Measurements from ENCODE around the gene CHRNA9. TPM values are rescaled to one million over a fixed set of nuclear protein-coding genes. Genes with fewer than 3 reads are reported as not detected.

CHRNA9 gene
- total RNA-seq, 1 experiment from 2014 or later, result not detected

- ChIA-PET POLR2A (no interaction called here), CTCF (no interaction called here)
- no peak for TF ChIP-seq SIN3A (IDR thresholded peaks at IDR 0.05; ENCODE audit: borderline replicate concordance, insufficient read depth, low read depth, low read length)
- TF ChIP-seq REST (IDR thresholded peaks at IDR 0.05; ENCODE audit: insufficient read depth in 1 of 2, low read depth in 2 of 2, low read length in 1 of 2), result no peak
- no peak for TF ChIP-seq CTCF (IDR thresholded peaks at IDR 0.05)
- TF ChIP-seq TCF7L2 (IDR thresholded peaks at IDR 0.05; ENCODE audit: low read depth, low read length), result no peak
- in situ Hi-C loops (cut with HindIII; ENCODE audit: low pct_unique_long_range_greater_than_20kb, low sequenced_read_pairs), result no loop called here
- Histone ChIP-seq H3K4me1 (ENCODE audit: control insufficient read depth, insufficient read depth, low read length) (no peaks in the 10 kb centered on the region), H3K27me3 (ENCODE audit: control insufficient read depth, insufficient read depth, low read length) (no peaks in the 10 kb centered on the region), H3K9me3 (ENCODE audit: control insufficient read depth, insufficient read depth, low read depth, low read length) (no peaks in the 10 kb centered on the region), H3K36me3 (ENCODE audit: control insufficient read depth, insufficient read depth, low read length) (no peaks in the 10 kb centered on the region), H3K4me3 (ENCODE audit: low read depth in 2 of 2, low read length in 2 of 2) (no peak overlapping the region), H3K27ac (ENCODE audit: low read length) (no peak overlapping the region)
- intact Hi-C loops (cut with micrococcal nuclease; ENCODE audit: unreplicated experiment), result no loop called here
- DNase-seq (ENCODE audit: low read depth, low spot score) (no peak), ATAC-seq (no peak)
- no TSS peak for BruUV-seq (replicated peaks)
Measured at GRCh38 chr4:40347472-40347871, 12.3 kb downstream of the CHRNA9 start.

- TF ChIP-seq SIN3A (IDR thresholded peaks at IDR 0.05; ENCODE audit: borderline replicate concordance, insufficient read depth, low read depth, low read length), result no peak
- TF ChIP-seq POLR2AphosphoS5 (IDR thresholded peaks at IDR 0.05; ENCODE audit: low read depth, low read length), result no peak
- TF ChIP-seq REST (IDR thresholded peaks at IDR 0.05; ENCODE audit: insufficient read depth in 1 of 2, low read depth in 2 of 2, low read length in 1 of 2), result no peak
- no peak for TF ChIP-seq TCF7L2 (IDR thresholded peaks at IDR 0.05; ENCODE audit: low read depth, low read length)
- TF ChIP-seq CTCF (IDR thresholded peaks at IDR 0.05), result no peak
- H3K9me3 ChIP-seq (ENCODE audit: control insufficient read depth, insufficient read depth, low read depth, low read length), result no peaks in the 10 kb centered on the region
- CTCF ChIA-PET, result no interaction called here
- POLR2A ChIA-PET, result no interaction called here
- H3K36me3 ChIP-seq (ENCODE audit: control insufficient read depth, insufficient read depth, low read length), result no peaks in the 10 kb centered on the region
- in situ Hi-C loops (cut with HindIII; ENCODE audit: low pct_unique_long_range_greater_than_20kb, low sequenced_read_pairs), result no loop called here
- no peak for DNase-seq (ENCODE audit: low read depth, low spot score)
- no peak overlapping the region for H3K4me3 ChIP-seq (ENCODE audit: low read depth in 2 of 2, low read length in 2 of 2)
- H3K27ac ChIP-seq (ENCODE audit: low read length), result no peak overlapping the region
- intact Hi-C loops (cut with micrococcal nuclease; ENCODE audit: unreplicated experiment), result no loop called here
- H3K4me1 ChIP-seq (ENCODE audit: control insufficient read depth, insufficient read depth, low read length), result no peaks in the 10 kb centered on the region
- BruUV-seq (replicated peaks), result no TSS peak
- H3K27me3 ChIP-seq (ENCODE audit: control insufficient read depth, insufficient read depth, low read length), result no peaks in the 10 kb centered on the region
- no peak for ATAC-seq
Measured at GRCh38 chr4:40348000-40348399, 12.9 kb downstream of the CHRNA9 start.
